Measurements from ENCODE around the gene CIRBP. TPM values are rescaled to one million over a fixed set of nuclear protein-coding genes. Genes with fewer than 3 reads are reported as not detected.

CIRBP gene
- total RNA-seq, 1 experiment from 2014 or later: 263 TPM

DNA sequence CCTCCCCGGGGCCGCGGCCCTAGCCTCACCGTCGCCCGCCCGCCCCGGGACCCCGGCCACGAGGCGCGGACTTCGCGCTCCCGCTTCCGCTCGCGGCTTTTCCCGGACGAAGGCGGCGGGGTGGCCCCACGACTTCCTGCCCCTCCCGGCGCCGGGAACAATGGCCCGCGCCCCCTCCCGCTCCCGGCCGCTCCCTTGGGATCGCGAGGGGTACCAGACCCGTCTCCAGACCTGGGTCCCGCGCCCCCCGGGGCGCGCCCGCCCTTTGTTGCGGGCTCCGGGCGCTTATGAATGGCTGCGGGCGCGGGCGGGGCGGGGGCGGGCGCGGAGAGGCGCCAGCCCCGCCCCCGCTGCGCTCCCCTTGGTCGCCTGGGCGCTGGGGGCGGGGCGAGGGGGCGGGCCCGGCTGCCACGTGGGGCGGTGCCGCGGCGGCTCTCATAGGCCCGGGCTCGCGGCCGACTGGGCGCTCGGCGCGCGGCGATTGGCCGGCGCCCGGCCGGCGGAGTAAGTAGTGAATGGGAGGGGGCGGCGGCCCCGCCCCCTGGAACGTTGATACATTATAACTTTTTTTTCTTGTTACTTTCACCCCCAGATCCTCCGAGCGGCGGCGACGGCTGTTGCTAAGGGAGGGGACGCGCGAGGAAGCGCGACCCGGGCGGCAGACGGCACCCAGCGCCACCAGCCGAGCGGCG lies 19.7 kb upstream of the CIRBP start:
- H3K56ac ChIP-seq (ENCODE audit: insufficient read length, low read depth, low read length): no peak overlapping the region
- no peak for TF ChIP-seq CTCF (conservative IDR thresholded peaks at IDR 0.05)
- Mint-ChIP-seq H3K4me3 (peak overlapping the region; percentile 72 to 88), H3K27me3 (ENCODE audit: low read depth) (no peaks in the 10 kb centered on the region), H3K36me3 (ENCODE audit: insufficient read depth in 1 of 3, low read depth in 3 of 3) (peaks cover 9 to 28% (median 17%) of the 10 kb centered on the region in 3 experiments; a peak in 6 of 7 replicates), H3K9me3 (no peaks in the 10 kb centered on the region), H3K4me1 (peaks cover 2 to 18% of the 10 kb centered on the region in 2 experiments), H3K27ac (peak overlapping the region in 2 of 3 experiments; percentile 55 to 91; a peak in 1 of 7 replicates)
- H2BK20ac ChIP-seq (ENCODE audit: low read depth, low read length, poor library complexity, severe bottlenecking): no peak overlapping the region
- no peaks in the 10 kb centered on the region; the same call in 1 of the 2 replicates for H3K4me1 ChIP-seq (ENCODE audit: insufficient read depth, low read length)
- no peak overlapping the region; the same call in 1 of the 2 replicates for H3K4ac ChIP-seq (ENCODE audit: low read depth, low read length)
- H3K9me3 ChIP-seq (ENCODE audit: control insufficient read depth, low read depth, low read length): no peaks in the 10 kb centered on the region
- H3K27ac ChIP-seq (ENCODE audit: insufficient read length, low read depth, low read length): no peak overlapping the region
- peak; percentile 95 for DNase-seq
- no peak overlapping the region for H4K91ac ChIP-seq (ENCODE audit: insufficient read length, low read depth, low read length)
- H3K27me3 ChIP-seq (ENCODE audit: insufficient read depth, low read length): no peaks in the 10 kb centered on the region
- H3T11ph ChIP-seq (ENCODE audit: low read length): no peak overlapping the region
- no peak overlapping the region for H2AK5ac ChIP-seq (ENCODE audit: insufficient read length, low read length)
- no peaks in the 10 kb centered on the region for H4K20me1 ChIP-seq (ENCODE audit: control insufficient read depth, insufficient read depth, insufficient read length)
- no peak overlapping the region for H2BK5ac ChIP-seq (ENCODE audit: insufficient read length, low read length)
- no CpG with 5 or more reads among the region's 102 CpGs for WGBS (ENCODE audit: extremely low coverage, insufficient read length, low lambda C conversion rate)
- peaks cover 11% of the 10 kb centered on the region; the same call in 1 of the 2 replicates for H3K79me2 ChIP-seq (ENCODE audit: insufficient read depth, low read length)
- H3K18ac ChIP-seq (ENCODE audit: insufficient read length, low read depth, low read length): peak overlapping the region; percentile 93
- peak overlapping the region; percentile 86; the same call in 1 of the 2 replicates for H3K14ac ChIP-seq (ENCODE audit: insufficient read depth, low read length)
- H2AFZ ChIP-seq (ENCODE audit: low read length): no peak overlapping the region
- H4K8ac ChIP-seq (replicated peaks; ENCODE audit: insufficient read length, low read depth, low read length): no peak overlapping the region
- no peaks in the 10 kb centered on the region for H3K79me1 ChIP-seq (ENCODE audit: insufficient read depth, low read depth, low read length, poor library complexity, severe bottlenecking)
- peak overlapping the region; percentile 41 for H3K4me2 ChIP-seq (ENCODE audit: insufficient read depth, insufficient read length, low read length)
- no peak overlapping the region for H2BK12ac ChIP-seq (ENCODE audit: insufficient read length, low read depth, low read length)
- H3K9ac ChIP-seq (ENCODE audit: extremely low read depth, insufficient read length, low read length): peak overlapping the region; percentile 58
- no peak overlapping the region for H4K5ac ChIP-seq (ENCODE audit: insufficient read length, low read depth, low read length)
- H3K23me2 ChIP-seq (ENCODE audit: insufficient read length, low read depth, low read length, poor library complexity, severe bottlenecking): peaks cover 12% of the 10 kb centered on the region
- no peak overlapping the region for H2BK15ac ChIP-seq (ENCODE audit: low read depth, low read length)
- H2BK120ac ChIP-seq (ENCODE audit: low read depth, low read length, poor library complexity, severe bottlenecking): peak overlapping the region; percentile 64
- no peak overlapping the region for H3K23ac ChIP-seq (ENCODE audit: insufficient read length, low read depth, low read length)
